Activated CD8-positive, alpha-beta memory T cell treated with anti-CD3 and anti-CD28 coated beads, Interleukin-2, amount 50 U/mL, for 24 hours (primary cell): ENCODE measurements around the gene ABCA13.

Experiments
- DNase-seq: peaks from one replicate; pipeline ENCODE4 v3.0.0-alpha.2; 2020; ENCODE audit errors: extremely low read depth

The ABCA13 gene

DNA sequence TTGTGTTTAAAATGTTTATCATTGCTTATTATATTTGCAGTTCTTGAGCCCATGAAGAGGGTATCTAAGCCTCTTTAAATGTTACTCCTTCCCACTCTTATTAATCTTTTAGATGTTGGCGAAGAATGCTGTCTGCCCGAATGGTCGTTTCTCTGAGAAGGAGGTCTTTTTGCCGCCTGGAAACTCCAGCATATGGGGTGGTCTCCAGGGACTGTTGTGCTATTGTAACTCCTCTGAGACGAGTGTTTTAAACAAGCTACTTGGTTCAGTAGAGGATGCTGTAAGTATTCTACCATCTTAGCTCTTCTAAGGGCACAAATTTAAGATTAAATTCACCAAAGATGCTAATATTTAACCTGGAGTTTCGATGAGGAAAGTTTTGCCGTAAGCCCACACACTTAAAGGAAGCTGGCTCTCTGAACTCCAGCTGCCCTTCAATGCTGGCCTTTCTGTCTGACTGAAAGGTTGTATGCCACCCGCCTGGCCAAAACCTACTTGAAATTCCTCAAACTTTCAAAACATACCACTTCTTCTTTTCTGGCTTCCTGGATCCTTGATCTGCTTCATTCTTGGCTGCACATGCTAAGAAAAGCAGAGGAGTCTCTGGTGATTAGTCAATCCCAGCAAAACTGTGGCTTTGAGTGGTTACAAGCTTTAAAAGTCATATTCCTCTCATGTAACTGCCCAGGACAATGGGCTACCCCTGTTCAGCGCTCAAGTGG lies 74.7 kb downstream of the ABCA13 start:
- no peak for DNase-seq

DNA sequence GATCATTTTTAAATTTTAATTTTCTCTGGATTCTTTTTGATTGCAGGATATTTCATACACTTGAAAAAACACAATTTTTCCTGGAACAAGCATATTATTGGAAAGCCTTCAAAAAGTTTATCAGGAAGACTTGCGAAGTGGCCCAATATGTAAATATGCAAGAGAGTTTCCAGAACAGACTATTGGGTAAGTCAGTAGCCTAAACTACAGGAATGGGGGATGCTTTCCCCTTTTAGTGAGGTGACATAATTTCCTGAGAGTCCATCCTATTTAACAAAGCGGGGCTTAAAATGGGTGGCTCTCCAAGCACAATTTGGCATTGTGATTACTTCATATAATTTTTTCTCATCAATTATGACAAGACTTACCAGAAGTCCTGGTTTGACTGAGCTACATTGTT lies 77.9 kb downstream of the ABCA13 start:
- DNase-seq = no peak

DNA sequence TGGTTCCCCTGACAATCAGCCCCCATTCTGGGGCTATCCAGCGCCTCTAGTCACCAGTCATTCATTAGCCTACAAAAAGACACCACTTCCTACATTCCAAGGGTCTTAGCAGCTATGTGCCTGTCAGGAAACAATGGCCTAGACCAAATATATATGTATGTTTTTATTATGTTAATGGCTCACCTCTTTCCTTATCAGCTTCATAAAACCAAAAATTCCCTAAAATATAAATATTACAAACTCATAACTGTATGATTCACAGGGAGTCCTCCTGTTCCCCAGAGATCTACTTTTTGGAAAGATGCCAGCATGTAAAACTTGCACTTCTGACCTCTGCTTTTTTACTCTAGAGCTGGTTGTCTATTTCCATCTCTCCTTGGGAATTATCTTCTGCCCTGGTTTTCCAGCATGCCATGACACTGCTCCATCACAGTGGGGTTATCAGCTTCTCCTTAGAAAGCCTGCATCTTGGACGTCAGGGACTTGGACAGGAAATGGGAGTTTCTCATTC lies 79.2 kb downstream of the ABCA13 start:
- no peak for DNase-seq

DNA sequence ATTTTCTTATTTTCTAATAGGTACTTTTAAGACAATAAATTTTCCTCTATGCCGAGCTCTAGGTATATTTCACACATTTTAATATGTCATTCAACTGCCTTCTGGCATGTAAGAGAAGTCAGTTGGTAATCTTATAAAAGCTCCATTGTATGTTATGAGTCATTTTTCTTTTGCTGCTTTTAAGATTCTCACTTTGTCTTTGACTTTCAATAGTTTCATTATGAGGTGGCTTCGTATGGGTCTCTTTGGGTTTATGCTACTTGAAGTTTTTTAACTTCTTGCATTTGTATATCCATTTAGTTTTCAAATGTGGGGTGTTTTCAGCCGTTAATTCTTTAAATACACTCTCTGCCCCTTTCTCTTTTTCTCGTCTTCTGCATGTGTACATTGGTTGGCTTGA lies 80.5 kb downstream of the ABCA13 start:
- no peak for DNase-seq

DNA sequence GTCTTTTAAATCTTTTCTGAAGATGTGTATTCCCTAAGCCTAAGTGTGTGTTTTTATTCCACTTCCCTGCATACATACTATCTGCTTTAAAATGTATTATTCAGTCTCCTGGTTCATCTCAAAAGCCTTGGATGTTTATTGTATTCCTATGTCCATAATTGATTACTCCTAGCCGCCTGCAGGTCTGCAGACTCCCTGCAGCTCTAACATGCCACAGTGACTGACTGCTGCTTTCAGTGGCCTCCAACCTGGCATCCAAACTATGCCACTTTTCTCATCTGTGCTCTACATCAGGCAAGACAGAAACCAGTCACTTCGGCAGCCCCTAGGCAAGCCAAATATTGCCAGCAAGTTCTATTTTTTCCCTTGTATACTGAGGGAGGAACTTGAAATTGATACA lies 81.7 kb downstream of the ABCA13 start:
- DNase-seq = no peak

DNA sequence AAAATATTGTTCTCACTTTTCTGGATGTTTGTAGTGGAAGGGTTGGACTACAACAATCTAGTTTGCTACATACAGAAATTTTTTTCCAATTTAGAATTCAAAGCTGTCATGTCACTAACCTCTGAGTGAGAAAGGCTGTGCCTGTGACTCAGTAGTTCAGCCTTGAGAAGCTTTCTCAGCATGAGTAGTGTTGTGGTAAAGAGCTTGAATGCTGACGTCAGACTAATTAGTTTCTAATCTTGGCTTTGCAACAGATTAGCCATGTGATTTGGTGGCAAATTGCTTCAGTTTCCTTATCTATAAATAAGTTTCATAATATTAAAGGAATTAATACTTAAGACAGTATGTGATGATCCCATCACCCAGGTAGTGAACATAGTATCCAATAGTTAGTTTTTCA lies 83.8 kb downstream of the ABCA13 start:
- no peak for DNase-seq

DNA sequence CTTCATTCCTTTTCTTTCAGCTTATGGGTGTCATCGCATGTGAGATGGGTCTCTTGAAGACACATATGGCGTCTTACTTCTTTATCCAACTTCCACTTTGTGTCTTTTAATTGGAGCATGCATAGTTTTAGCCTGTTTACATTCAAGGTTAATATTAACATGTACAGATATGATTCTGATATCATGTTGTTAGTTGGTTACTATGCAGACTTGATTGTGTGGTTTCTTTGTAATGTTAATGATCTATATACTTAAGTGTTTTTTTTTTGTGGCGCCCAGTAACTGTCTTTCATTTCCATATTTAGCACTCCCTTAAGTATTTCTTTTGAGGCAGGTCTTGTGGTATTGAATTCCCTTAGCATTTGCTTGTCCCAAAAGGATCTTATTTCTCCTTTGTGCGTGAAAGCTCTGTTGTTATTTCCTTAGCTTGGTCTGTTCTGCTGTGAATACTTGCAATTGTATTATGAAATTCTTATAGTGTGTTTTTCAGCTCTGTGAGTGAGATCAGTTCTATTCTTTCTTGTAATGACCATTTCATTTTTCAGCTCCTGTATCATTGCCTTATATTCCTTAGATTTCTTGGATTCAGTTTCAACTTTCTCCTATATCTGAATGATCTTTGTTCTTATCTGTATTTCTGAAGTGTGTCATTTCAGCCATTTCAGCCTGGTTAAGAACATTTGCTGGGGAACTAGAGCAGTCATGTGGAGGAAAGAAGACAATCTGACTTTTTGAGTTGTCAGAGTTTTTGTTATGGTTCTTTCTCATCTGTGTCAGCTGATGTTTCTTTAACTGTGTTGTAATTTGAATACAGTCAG lies 88.4 kb downstream of the ABCA13 start:
- no peak for DNase-seq

DNA sequence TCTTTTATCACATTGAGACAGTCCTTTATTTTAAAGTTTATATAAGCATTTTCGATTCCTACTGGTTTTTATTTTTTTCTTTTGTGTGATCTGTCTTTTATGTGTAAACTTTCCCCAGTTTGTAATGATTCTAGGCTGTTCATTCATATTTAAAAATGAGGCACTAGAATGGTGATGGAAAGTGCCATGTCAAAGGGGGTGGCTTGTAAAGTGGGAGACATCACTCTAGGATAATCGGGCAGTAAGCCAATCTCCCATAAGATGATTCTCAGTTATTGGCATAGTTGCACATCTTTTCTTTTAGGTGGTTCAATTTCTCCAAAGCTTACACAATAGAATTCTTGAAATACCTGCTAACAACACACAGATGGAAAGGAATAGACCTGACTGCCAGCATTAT lies 90.4 kb downstream of the ABCA13 start:
- no peak for DNase-seq

DNA sequence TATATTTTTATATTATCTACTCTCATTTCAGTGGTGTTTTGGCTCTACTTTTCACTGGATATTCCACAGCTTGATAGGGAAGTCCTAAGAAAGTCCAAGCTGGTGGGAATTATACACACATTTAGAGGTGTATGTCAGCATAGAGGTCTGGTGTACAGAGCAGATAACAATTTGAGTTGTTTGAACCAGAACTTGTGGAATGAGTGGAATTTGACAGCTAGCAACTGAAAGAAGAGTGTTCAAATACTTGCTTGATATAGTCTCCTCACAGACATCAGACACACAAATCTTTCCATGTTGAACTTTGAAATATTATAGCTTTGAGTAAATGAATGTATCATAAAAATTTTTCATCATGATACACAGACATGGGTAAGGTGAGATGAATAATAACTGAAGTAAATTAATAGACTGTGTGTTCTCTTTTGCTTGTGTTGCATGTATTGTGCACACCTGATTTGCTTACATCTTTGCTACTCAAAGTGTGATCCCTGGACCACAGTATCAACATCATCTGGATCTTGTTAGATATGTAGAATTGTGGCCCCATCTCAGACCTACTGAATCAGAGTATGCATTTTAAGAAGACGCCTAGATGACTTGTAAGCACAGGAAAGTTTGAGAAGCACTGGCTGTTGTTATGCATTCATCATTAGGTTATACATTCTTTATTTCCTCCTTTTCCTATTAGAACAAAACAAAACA lies 91.5 kb downstream of the ABCA13 start:
- DNase-seq = no peak

DNA sequence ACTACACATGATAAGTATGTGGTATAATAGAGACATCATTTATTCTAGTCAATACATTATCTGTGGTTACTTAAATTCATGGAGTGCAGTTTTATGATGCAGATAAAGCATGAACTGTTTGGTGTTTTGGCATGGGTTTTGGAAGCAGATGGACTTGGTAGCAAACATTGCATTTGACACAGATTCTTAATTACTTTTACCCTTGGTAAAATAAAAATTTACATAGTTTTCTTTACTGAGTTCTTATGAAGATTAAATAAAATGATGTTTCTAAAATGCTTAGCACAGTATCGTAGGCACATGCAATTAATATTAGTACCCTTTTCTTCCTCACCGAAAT lies 92.0 kb downstream of the ABCA13 start:
- DNase-seq = no peak

DNA sequence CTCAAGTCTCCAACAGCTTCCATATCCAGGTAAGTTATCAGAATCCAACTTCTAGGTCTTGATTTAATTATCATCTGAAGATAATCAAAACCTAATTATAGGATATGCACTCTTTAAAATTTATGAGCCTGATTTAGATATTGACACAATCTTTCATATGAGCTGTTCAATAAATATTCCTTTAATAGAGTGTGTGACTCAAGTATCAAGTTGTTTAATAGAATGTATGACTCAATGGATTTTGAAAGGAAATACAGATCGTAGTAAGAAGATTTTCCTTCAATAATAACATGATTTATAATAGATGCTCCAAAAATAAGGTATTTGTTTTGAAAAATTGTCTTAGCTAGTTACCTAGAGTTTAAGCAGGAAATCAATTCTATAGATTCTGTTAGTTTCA lies 97.8 kb downstream of the ABCA13 start:
- no peak for DNase-seq

DNA sequence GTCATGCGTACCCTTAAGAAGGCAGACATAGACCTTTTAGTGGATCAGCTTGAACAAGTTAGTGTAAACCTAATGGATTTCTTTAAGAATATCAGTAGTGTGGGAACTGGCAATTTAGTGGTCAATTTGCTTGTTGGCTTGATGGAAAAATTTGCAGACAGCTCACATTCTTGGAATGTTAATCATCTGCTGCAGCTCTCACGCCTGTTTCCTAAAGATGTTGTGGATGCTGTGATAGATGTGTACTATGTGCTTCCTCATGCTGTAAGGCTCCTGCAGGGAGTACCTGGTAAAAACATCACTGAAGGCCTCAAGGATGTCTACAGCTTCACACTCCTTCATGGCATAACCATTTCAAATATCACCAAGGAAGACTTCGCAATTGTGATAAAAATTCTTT lies 103.4 kb downstream of the ABCA13 start:
- no peak for DNase-seq

DNA sequence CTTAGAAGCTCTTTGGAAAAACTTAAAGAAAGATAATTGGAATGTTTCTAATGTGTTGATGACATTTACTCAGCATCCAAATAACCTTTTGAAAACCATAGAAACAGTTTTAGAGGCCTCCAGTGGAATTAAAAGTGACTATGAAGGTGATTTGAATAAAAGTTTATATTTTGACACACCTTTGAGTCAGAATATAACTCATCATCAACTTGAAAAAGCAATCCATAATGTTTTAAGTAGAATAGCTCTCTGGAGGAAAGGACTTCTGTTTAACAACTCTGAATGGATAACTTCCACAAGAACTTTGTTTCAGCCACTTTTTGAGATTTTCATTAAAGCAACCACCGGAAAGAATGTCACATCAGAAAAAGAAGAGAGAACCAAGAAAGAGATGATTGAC lies 108.2 kb downstream of the ABCA13 start:
- DNase-seq = no peak

DNA sequence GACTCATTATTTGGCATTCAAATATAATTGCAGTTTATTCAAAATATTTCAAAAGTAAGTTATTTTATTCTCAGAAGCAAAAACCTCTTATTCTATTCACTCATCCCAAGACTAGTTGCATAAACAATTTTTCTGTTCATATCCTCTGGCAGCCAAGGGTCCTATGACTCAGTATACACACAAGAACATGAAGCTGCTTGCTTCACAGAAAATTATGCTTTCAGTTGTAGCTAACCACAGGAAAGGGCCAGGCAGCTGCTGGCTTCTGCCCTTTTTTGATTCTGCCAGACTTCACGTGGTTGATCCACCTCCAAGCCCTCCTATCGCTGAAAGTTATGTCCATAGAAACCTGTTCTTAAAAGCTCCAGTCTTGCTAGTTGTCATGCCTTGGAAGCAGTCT lies 108.8 kb downstream of the ABCA13 start:
- no peak for DNase-seq

DNA sequence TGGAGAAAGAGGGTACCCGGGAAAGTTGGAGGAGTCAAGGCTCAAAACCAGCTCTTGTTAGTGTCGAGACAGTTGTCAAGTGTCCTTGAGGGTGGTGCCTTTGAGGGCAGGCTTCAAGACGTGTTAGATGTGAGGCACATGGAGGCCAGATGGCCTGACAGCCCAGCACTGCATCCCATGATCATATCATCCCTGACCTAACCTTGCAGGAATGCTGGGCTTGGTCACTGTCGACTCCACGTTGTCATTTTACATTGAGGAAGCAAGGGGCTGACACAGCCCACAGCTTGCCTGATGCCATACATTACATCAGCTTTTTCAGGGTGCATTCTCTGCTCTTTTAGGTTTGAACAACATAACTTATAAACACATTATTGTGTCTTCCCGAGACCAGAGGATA lies 114.1 kb downstream of the ABCA13 start:
- DNase-seq = no peak

DNA sequence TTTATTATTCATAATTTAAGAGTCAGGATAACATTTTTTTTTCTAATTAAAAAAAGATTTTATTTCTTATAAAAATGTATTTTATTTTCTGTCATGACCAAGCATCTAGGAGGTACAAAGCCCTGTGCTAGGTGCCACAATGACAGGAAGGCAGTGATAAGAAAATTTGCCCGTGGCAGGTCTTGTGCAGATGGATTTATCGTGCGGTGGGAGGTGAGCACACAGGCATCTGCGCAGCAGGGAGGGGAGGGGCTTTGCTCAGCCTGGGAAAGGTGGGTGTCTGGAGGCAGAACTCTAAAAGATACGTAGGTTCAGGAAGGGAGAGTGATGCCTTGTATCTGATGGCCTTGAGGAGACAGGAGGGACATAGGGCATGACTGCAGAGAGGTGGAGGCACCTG lies 115.6 kb downstream of the ABCA13 start:
- DNase-seq = no peak

DNA sequence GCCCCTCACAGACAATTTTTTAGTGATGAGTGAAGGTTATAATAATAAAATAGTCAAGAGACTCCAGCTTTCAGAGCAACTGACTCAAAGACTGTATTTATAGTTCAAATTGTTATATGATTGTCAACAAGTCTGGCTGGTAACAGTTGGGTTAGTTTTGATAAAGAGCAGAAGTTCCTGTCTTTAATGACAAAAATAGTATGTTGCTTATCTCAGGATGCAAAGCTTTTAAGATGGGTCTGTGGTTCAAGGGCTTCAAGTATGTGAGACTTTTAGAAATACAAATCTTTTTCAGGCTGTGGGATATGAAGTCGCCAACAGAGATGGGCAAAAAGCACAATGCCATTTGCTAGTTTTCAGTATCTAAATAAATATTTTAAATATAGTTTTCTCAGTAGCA lies 118.4 kb downstream of the ABCA13 start:
- DNase-seq = no peak

DNA sequence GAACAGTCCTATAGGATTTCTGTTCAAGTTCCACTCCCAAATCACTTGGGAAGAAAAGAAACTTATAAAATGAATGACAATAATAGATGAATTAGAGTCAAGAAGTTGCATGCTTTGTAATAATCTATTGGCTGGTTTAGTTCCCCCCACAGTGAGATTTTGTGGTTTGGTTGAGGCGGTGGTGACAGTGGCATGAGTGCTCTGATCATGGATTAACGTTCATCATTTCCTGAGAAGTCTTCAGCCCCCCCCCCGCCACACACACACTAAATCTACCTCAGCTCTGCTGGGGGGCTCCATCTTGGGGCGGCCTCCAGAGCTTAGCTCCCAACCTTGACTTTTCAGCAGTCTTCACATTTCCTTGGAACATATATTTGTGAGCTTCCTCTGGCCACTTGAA lies 121.7 kb downstream of the ABCA13 start:
- no peak for DNase-seq

DNA sequence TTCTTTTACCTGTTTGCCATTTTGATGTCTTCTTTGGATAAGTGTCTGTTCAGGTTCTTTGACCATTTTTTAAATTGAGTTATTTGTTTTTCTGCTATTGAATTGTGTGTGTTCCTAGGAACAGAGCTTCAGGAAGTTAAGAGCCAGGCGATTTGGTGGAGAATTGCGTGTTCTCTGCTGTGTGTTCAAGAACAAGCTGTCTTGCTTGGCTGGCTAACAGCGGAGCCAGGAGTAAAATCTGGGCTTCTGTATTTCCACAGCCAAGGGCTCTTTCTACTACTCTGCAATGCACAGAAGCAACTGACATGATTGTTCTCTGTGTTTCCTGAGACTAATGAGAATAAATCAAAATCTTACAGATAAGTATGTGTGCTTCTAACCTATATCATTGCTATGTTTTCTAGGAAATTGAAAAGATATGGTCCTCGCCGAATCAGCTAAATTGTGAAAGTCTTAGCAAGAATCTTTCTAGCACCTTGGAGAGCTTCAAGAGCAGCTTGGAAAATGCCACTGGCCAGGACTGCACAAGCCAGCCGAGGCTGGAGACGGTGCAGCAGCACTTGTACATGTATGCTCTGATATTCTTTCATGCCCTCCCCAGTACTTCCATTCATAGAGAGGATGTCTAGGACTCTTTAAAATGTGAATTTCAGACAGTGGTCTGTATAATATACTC lies 124.2 kb downstream of the ABCA13 start:
- DNase-seq = no peak

DNA sequence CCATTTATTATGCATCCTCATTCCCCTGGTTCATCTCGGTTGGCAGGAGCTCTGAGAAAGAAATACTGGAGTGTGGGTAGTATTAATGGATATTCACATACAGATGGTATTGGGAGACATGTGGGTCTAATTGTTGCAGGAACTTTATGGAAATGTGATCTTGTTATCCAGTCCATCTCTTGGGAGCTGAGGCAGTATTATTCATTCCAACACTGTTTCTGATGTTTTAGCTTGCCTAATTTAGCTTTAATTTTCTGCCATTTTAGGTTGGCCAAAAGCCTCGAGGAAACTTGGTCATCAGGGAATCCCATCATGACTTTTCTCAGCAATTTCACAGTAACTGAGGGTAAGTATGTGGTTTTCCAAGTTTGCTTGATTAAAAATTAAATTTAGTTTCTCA lies 125.7 kb downstream of the ABCA13 start:
- no peak for DNase-seq

DNA sequence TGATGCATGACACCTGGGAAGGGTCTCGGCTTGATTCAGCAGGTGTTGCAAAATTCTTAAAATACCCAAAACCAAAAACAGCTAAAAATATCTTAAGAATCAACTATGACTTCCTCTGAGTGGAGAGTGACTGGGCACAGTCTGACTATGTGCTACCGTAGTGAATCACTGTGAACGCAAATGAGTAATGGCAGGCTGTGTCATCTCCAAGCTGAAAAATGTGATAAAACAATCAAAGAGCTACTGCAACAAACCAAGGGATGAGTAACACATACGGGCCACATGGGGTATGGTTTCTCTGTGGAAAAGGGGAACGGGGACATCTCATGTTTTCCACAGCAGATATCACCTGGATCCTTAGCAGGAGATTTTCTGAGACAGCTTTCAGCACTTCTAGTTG lies 127.5 kb downstream of the ABCA13 start:
- no peak for DNase-seq

DNA sequence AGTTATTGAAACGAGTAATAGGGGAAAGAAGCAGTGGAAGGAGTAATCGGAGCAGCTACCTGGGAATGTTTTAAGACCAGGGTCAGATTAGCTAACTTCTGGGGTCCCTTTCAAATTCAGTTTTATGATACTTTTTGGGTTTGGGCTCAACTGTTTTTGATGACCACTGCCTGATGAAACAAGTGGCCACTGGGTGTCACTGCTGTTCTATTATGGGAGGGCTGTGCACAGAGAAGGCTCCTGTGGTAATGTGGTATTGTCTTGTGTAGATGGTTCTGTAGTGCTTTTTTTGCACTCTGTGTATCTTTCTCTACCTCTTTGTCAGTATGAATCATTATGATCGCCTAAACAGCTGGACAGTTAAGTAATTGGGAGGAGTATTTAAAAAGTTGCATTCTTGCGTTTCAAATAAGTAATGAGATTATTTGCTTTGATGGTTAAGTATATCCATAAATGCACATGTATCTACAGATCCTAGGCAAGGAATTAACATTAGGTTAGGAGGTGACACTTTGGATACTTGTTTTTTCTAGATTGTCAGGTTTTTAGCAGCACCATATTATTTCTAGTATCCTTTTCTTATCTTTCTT lies 128.4 kb downstream of the ABCA13 start:
- DNase-seq = no peak
